IPS DF 6.9 (cell line): Measurements from ENCODE around the gene ME3.

ENCODE experiments used
- DNase-seq: peaks from one replicate; pipeline ENCODE4 v3.0.0-alpha.2; 2013; ENCODE audit warnings: low read depth, low spot score
- H3K27ac ChIP-seq: one replicate; pipeline ENCODE4 v1.5.1; 2013; ENCODE audit warnings: low read length, control low read depth
- H3K27me3 ChIP-seq: 2 replicates; pipeline ENCODE4 v1.6.1; 2013; ENCODE audit warnings: mild to moderate bottlenecking, low read length; ENCODE audit not compliant: control insufficient read depth, insufficient read depth
- H3K36me3 ChIP-seq: 2 replicates; pipeline ENCODE4 v1.6.1; 2013; ENCODE audit warnings: low read length; ENCODE audit not compliant: control insufficient read depth, insufficient read depth
- H3K4me1 ChIP-seq: 2 replicates; pipeline ENCODE4 v1.6.1; 2013; ENCODE audit warnings: low read length; ENCODE audit not compliant: control insufficient read depth, insufficient read depth
- H3K4me3 ChIP-seq: 2 replicates; pipeline ENCODE4 v1.5.1; 2013; ENCODE audit warnings: mild to moderate bottlenecking, low read length
- H3K9me3 ChIP-seq: 2 replicates; pipeline ENCODE4 v1.6.1; 2013; ENCODE audit warnings: low read length, inconsistent platforms; ENCODE audit not compliant: control insufficient read depth, insufficient read depth
- WGBS: extraction: QIAGEN DNeasy Blood & Tissue Kit; methylation state at CpG from one replicate; pipeline ENCODE4 v1.1.7; 2013; ENCODE audit warnings: mixed read lengths, missing lambda C conversion rate; ENCODE audit not compliant: insufficient read length, insufficient coverage; 5-methylcytosine and 5-hydroxymethylcytosine counted together

ME3 gene

GRCh38 chr11:86463120-86463519, 209.3 kb downstream of the ME3 start:
- Histone ChIP-seq H3K27ac (no peak overlapping the region), H3K4me3 (no peak overlapping the region), H3K9me3 (no peaks in the 10 kb centered on the region), H3K4me1 (peaks cover 2% of the 10 kb centered on the region; the same call in 1 of the 2 replicates), H3K36me3 (no peaks in the 10 kb centered on the region), H3K27me3 (no peaks in the 10 kb centered on the region)
- DNase-seq: no peak
- WGBS: no CpG with 5 or more reads among the region's 7 CpGs

GRCh38 chr11:86461892-86462291, 210.5 kb downstream of the ME3 start:
- WGBS: no CpG with 5 or more reads among the region's 1 CpG
- Histone ChIP-seq H3K9me3 (no peaks in the 10 kb centered on the region), H3K4me1 (peaks cover 2% of the 10 kb centered on the region; the same call in 1 of the 2 replicates), H3K36me3 (no peaks in the 10 kb centered on the region), H3K4me3 (no peak overlapping the region), H3K27ac (no peak overlapping the region), H3K27me3 (no peaks in the 10 kb centered on the region)
- DNase-seq: no peak

DNA sequence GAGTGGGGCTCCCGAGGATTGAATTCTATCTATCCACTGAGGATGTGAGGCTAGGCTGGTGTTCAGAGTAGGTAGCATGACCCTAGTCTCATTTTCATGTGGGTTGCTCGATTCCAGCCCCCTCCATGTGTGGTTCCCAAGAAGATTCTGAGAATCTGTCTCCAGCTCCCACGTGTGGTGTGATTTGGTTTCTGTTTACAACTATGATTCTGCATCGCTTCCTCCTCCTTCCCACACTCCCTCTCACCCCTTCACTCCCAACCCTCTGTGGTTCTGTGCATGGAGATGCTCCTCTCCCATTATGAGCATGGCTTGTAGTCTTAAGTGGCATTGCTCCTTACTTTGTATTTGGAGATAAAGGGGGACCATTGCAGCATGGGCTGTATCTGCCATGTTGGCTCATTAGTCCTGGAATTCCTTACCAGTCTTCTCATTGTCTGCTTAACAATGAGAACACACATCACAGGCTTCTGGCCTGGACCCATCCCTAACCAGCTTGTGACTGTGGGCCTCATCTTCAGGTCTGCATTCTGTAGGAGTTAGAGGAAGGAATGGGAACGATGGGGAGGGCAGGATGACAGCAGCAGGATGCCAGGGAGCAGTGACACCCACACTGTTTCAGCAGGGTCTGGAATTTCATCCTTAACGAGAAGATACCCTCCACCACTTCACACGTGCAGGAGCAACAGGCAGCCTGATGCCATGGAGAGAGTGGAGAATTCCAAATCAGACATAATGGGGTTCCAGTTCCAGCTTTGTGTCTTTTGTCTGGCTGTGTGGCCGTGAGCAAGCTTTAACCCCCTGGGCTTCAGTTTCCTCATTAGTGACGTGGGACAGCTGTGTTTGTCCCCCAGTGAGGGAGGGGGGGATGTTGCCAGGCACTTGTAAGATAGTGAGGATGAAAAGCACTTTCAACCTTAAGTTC, 211.7 kb downstream of the ME3 start:
- Histone ChIP-seq H3K9me3 (no peaks in the 10 kb centered on the region), H3K4me1 (peaks cover 3% of the 10 kb centered on the region; the same call in 1 of the 2 replicates), H3K27ac (no peak overlapping the region), H3K36me3 (no peaks in the 10 kb centered on the region), H3K27me3 (no peaks in the 10 kb centered on the region), H3K4me3 (no peak overlapping the region)
- WGBS: no CpG with 5 or more reads among the region's 9 CpGs
- DNase-seq: no peak

DNA sequence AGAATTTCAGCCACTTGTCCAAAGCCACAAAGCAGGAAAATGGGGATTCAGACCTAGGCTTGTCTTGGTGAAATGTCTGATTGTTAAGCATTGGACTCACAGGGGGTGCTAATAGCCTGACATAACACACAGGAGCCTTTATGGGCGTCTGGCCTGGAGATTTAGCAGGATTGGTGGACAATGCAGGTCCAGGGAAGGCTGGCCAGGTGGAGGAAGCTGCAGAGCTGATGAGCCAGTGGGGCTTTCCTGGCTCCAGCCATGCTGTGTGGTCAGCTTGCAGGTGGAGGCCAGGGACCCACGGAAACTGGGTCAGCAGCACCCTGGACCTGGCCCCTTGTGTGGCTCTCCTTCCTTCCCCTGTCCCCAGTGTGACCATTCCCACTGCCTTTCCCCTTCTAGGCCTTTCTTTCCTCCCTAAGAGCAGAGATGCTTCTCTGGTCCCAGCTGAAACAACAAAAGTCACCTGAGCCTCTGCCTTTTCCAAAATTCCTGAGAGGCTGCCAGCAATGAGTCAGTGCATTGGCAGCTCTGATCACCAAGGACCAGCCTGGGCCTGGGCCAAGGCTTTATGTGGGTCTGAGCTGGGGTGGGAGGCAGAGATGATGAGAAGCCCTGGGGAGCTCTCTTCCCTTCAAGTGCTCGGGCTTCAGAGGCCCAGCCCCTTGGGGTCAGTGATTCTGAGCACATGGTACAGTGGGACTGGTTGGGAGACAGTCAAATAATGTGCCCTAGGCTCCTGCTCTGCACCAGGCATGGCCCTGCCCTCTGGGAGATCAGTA, 212.5 kb downstream of the ME3 start:
- Histone ChIP-seq H3K27ac (no peak overlapping the region), H3K4me1 (peaks cover 3% of the 10 kb centered on the region; the same call in 1 of the 2 replicates), H3K4me3 (no peak overlapping the region), H3K9me3 (no peaks in the 10 kb centered on the region), H3K36me3 (no peaks in the 10 kb centered on the region), H3K27me3 (no peaks in the 10 kb centered on the region)
- DNase-seq: no peak
- no CpG with 5 or more reads among the region's 3 CpGs for WGBS

DNA sequence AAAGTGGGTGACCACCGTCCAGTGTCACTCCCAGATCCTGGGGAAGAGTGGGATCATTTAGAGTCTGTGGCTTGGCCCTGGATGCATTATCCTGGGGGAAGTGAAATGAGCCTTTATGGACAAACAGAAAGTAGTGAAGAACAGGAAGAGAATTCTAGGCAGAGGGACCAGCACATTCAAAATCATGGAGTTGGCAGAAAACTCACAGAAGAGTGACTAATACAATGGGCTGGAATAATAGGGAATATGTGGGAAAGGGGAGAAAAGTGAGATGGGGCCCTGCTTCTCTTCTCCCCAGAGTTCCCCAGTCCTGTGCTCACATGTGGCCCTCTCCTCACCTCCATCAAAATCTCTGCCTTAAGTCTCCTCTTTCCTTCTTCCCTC, 213.4 kb downstream of the ME3 start:
- H3K9me3 ChIP-seq: no peaks in the 10 kb centered on the region
- peaks cover 3% of the 10 kb centered on the region; the same call in 1 of the 2 replicates for H3K4me1 ChIP-seq
- DNase-seq: no peak
- H3K36me3 ChIP-seq: no peaks in the 10 kb centered on the region
- no peak overlapping the region for H3K27ac ChIP-seq
- no peaks in the 10 kb centered on the region for H3K27me3 ChIP-seq
- H3K4me3 ChIP-seq: no peak overlapping the region
- no CpG with 5 or more reads among the region's 1 CpG for WGBS

DNA sequence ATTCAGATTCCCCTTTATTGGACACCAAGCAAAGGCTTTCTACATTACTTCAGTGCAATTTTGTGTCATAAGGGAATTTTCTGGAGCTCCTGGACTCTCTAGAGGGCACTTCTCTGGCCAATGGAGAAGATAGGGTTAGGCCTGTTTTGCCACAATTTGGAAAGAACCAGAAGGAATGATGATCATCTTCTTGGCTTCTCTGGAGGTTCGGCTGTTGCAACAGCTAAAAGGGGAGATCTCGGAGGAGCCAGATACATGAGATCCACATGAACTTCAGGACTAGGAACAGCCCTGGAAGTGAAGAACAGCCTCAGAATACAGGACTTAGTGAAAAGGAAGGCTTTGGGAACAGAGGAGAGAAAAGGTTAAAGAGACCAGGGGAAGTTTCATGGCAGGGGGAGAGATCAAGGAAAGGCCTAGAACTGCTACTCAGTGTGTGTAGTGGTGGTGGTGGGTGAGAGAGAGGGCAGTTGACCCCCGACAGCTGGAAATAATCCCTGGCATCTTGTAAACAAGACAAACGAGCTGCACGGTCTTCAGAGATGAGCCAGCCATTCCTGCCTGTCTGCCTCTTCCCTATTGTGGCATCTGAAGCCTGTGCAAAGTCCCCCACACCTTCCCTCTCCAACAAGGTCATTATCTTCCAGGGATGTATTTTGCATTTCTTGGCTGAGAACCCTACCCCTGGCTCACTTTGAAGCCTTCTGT, 214.0 kb downstream of the ME3 start:
- H3K36me3 ChIP-seq: no peaks in the 10 kb centered on the region
- DNase-seq: no peak
- no peak overlapping the region for H3K4me3 ChIP-seq
- no peak overlapping the region for H3K27ac ChIP-seq
- WGBS: no CpG with 5 or more reads among the region's 5 CpGs
- H3K27me3 ChIP-seq: no peaks in the 10 kb centered on the region
- peaks cover 3% of the 10 kb centered on the region; the same call in 1 of the 2 replicates for H3K4me1 ChIP-seq
- no peaks in the 10 kb centered on the region for H3K9me3 ChIP-seq

DNA sequence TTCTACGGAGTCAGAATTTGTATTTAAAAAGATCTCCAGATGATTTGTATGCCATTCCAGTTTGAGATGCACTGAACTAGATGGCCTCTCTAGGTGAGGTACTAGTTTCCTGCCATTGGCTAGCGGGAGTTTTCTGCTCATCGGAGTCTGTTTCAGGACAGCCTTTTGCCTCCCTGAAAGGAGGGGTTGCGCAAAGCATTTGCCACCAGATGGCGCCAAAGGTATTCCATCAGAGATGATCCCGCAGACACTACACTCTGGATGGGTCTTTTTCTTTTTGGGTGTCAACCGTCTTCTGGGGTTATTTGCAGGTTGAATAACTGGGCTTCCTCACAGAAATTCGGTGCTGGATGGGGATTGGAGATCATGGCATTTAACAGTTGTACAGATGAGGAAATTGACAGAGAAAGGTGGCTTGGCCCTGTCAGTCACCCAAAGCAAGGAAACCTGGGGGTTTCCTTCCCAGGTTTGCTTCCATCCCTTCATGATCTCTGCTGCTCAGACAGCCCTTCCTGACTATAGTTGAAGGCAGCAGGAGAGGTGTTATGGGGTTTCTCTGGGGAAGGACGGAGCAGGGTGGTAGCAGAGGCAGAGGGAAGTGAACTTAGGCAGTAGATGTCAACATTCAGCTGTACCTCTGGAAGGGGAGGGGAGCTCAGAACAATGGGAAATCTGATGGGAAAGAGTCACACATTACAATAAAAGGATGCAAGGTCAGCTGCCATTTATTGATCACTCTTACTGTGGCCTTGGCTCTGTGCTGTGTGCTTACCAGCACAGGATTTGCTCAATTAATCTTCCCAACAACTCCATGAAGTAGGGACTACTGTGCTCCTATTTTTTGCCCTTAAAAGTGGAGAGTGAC, 216.1 kb downstream of the ME3 start:
- no peaks in the 10 kb centered on the region for H3K27me3 ChIP-seq
- H3K36me3 ChIP-seq: no peaks in the 10 kb centered on the region
- H3K9me3 ChIP-seq: no peaks in the 10 kb centered on the region
- H3K4me3 ChIP-seq: no peak overlapping the region
- no peak overlapping the region for H3K27ac ChIP-seq
- no CpG with 5 or more reads among the region's 9 CpGs for WGBS
- DNase-seq: peak; percentile 84
- H3K4me1 ChIP-seq: peaks cover 3% of the 10 kb centered on the region; the same call in 1 of the 2 replicates

DNA sequence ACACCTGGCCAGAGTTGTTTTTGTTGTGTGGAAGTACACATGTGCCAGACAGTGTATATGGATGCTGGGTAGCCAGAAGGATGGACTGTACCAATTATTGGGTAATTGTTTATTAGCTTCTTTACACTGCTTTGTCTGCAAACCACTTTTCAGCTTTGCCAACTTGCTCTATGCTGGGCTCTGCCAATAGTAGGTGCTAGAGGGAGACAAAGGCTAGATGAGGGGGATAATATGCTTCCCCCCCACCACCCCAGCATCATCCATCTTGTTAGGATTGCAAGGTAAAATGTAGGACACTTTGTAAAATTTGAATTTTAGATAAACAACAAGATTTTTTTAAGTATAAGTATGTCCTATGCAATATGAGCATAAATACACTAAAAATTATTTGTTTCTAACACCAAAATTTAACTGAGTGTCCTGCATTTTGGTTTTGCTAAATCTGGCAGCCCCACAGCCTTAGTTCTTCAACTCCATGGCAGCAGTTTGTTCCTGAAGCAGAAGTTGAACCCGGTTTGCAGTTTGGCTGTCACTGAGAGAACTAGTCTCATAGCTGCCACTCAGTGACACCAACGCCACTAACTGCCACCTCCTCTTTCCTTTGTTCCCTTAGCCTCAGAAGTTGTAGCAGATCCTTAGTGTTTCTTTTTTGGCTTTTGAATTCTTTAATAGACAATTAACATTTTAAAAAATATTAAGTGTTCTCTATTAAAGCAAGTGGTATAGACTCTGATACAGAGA, 219.0 kb downstream of the ME3 start:
- no CpG with 5 or more reads among the region's 2 CpGs for WGBS
- no peaks in the 10 kb centered on the region for H3K36me3 ChIP-seq
- peaks cover 1% of the 10 kb centered on the region; the same call in 1 of the 2 replicates for H3K4me1 ChIP-seq
- H3K27ac ChIP-seq: no peak overlapping the region
- H3K9me3 ChIP-seq: no peaks in the 10 kb centered on the region
- DNase-seq: no peak
- no peaks in the 10 kb centered on the region for H3K27me3 ChIP-seq
- no peak overlapping the region for H3K4me3 ChIP-seq

- WGBS: no CpG with 5 or more reads among the region's 5 CpGs
- H3K27ac ChIP-seq: no peak overlapping the region
- H3K4me1 ChIP-seq: no peaks in the 10 kb centered on the region
- no peaks in the 10 kb centered on the region for H3K36me3 ChIP-seq
- H3K4me3 ChIP-seq: no peak overlapping the region
- DNase-seq: no peak
- H3K27me3 ChIP-seq: no peaks in the 10 kb centered on the region
- no peaks in the 10 kb centered on the region for H3K9me3 ChIP-seq
These were observed 222.3 kb downstream of the ME3 start for GRCh38 chr11:86449993-86450629.
